PFSK-1 (cell line): Measurements from ENCODE around the gene INPP4A.

Source experiments
- POLR2AphosphoS5 ChIP-seq: IDR thresholded peaks from 2 replicates; pipeline ENCODE4 v1.6.1; 2012; ENCODE audit warnings: low read depth, mild to moderate bottlenecking, control low read depth, low read length, moderate library complexity
- REST ChIP-seq, 2 experiments: IDR thresholded peaks; 2 replicates each; pipeline versions ENCODE4 v1.6.1 to v1.8.0; 2011 to 2012; ENCODE audit warnings: low read depth in 2 of 2, low read length in 2 of 2, control low read depth in 1 of 2, inconsistent platforms in 1 of 2, mild to moderate bottlenecking in 1 of 2, moderate library complexity in 1 of 2; ENCODE audit not compliant: insufficient read depth in 1 of 2
- SIN3A ChIP-seq: IDR thresholded peaks from 2 replicates; pipeline ENCODE4 v1.6.1; 2012; ENCODE audit warnings: mild to moderate bottlenecking, low read length, moderate library complexity, borderline replicate concordance; ENCODE audit not compliant: insufficient read depth

DNA sequence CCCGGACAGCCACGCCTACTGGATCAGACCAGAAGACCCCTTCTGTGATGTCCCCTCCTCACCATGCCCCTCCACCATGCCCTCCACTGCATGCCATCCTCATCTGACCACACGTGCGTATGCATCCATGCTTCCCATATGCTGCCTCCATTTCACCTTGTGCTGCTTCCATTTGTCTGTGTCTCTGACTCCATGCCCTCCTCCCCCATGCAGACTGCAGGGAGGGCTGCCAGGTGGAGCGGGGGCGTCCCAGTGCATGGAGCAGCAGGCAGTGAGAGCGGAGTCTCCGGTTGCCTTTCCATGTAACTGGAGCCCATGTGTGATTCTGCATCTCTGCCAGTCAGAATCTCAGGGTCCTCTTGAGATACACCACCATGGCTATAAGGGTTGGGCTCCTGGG, 111.0 kb downstream of the INPP4A start:
- TF ChIP-seq REST (IDR thresholded peaks at IDR 0.05; ENCODE audit: insufficient read depth in 1 of 2, low read depth in 2 of 2, low read length in 2 of 2): no peak
- no peak for TF ChIP-seq POLR2AphosphoS5
- TF ChIP-seq SIN3A: no peak
